Neural progenitor cell (in vitro differentiated cells): ENCODE data around the gene ERICH2.

Experiments used
- CTCF ChIP-seq: fragments of 200-600 bp; sonication (generic); IDR thresholded peaks from 2 replicates; pipeline ENCODE4 v1.5.1; 2017; ENCODE audit warnings: antibody characterized with exemption, mild to moderate bottlenecking
- EZH2 ChIP-seq: fragments of 200-600 bp; sonication (generic); IDR thresholded peaks from 2 replicates; pipeline ENCODE4 v1.6.1; 2017; ENCODE audit warnings: antibody characterized with exemption, mild to moderate bottlenecking, moderate library complexity

- no peak for TF ChIP-seq CTCF
- TF ChIP-seq EZH2, result peak; percentile 18
Observed at GRCh38 chr2:170816504-170817092, 46.4 kb downstream of the ERICH2 start, which contains the start of gene GAD1.
